SH-SY5Y (cell line): ENCODE measurements around the gene UBL5.

ENCODE experiments used
- GATA2 ChIP-seq: IDR thresholded peaks from 2 replicates; pipeline ENCODE4 v1.6.1; 2011; ENCODE audit warnings: mild to moderate bottlenecking, low read depth, low read length
- GATA3 ChIP-seq: IDR thresholded peaks from 2 replicates; pipeline ENCODE4 v1.6.1; 2011; ENCODE audit warnings: low read depth, mild to moderate bottlenecking, low read length, moderate library complexity

UBL5 gene

GRCh38 chr19:9806803-9807202, 20.9 kb upstream of the UBL5 start:
- no peak for TF ChIP-seq GATA3
- TF ChIP-seq GATA2 = no peak

GRCh38 chr19:9808855-9809824, 18.6 kb upstream of the UBL5 start:
- no peak for TF ChIP-seq GATA3
- TF ChIP-seq GATA2 = no peak

- TF ChIP-seq GATA2 (no peak), GATA3 (no peak)
Observed at GRCh38 chr19:9811139-9811538, 16.6 kb upstream of the UBL5 start.

- TF ChIP-seq GATA3 (no peak), GATA2 (no peak)
Observed at GRCh38 chr19:9818175-9818733, 9.5 kb upstream of the UBL5 start.

GRCh38 chr19:9818734-9819595, 8.8 kb upstream of the UBL5 start, which contains the start of gene FBXL12:
Gene FBXL12 (minus strand): TSS chr19:9819079. CDS start chr19:9818813, 266 bp downstream.
- TF ChIP-seq GATA2 (no peak), GATA3 (no peak)

GRCh38 chr19:9819596-9819909, 8.2 kb upstream of the UBL5 start:
- TF ChIP-seq GATA2 = no peak
- no peak for TF ChIP-seq GATA3

- TF ChIP-seq GATA2 (no peak), GATA3 (no peak)
Observed at GRCh38 chr19:9823816-9824215, 3.9 kb upstream of the UBL5 start.

- TF ChIP-seq GATA3 (no peak), GATA2 (no peak)
Observed at GRCh38 chr19:9828551-9829063, 889 bp downstream of the UBL5 start.

- TF ChIP-seq GATA2 (no peak), GATA3 (no peak)
Observed at GRCh38 chr19:9834307-9834725, 6.6 kb downstream of the UBL5 start.

GRCh38 chr19:9834726-9835506, 7.2 kb downstream of the UBL5 start, which contains the start of gene PIN1:
Gene PIN1 (plus strand): TSS chr19:9835318. CDS start chr19:9835345, 27 bp downstream.
- TF ChIP-seq GATA2 (no peak), GATA3 (no peak)

GRCh38 chr19:9835507-9835949, 7.8 kb downstream of the UBL5 start:
- TF ChIP-seq GATA2 (no peak), GATA3 (no peak)

GRCh38 chr19:9836021-9836420, 8.3 kb downstream of the UBL5 start:
- TF ChIP-seq GATA2 = no peak
- no peak for TF ChIP-seq GATA3

GRCh38 chr19:9838324-9838723, 10.6 kb downstream of the UBL5 start:
- TF ChIP-seq GATA2 = no peak
- TF ChIP-seq GATA3 = no peak

GRCh38 chr19:9839415-9839814, 11.7 kb downstream of the UBL5 start:
- no peak for TF ChIP-seq GATA3
- no peak for TF ChIP-seq GATA2
